ENCODE measurements around the gene PTPN23. TPM values are rescaled to one million over a fixed set of nuclear protein-coding genes. Genes with fewer than 3 reads are reported as not detected.
A peak's percentile ranks its signal among the peaks of the same experiment; 100 is the strongest.

PTPN23 gene
- total RNA-seq, 2 donors from 2014 or later = 28.5 to 301 TPM

GRCh38 chr3:47433796-47434195 is 53.0 kb downstream of the PTPN23 start:
- WGBS, 2 donors = 83 to 100% methylated on average over 3 of the region's 3 CpGs
- H3K9me3 ChIP-seq = no peaks in the 10 kb centered on the region
- intact Hi-C loops (cut with DNase I) = no loop called here

GRCh38 chr3:47434849-47435248 is 54.0 kb downstream of the PTPN23 start:
- intact Hi-C loops (cut with DNase I) = loop anchor here (5.0 kb wide), 1 partner anchor 37 kb away; no protein-coding TSS in a partner anchor
- ATAC-seq = no peak

More at GRCh38 chr3:47433796-47434195, 53.0 kb downstream of the PTPN23 start:
- Histone ChIP-seq H3K27me3 (no peaks in the 10 kb centered on the region), H3K36me3 (replicated peaks in 1 of 2; ENCODE audit: insufficient read depth in 1 of 2, low read depth in 2 of 2) (peaks cover 0 to 8% of the 10 kb centered on the region in 2 donors), H3K4me1 (peaks cover 5% of the 10 kb centered on the region), H3K4me3 (no peak overlapping the region), H3K27ac (no peak overlapping the region)
- peak in 1 of 4 donors; percentile 14 for DNase-seq
- no peak for TF ChIP-seq POLR2A (IDR thresholded peaks at IDR 0.05)
- no peak for TF ChIP-seq CTCF (IDR thresholded peaks at IDR 0.05)
- ATAC-seq = no peak

GRCh38 chr3:47436180-47436579 is 55.4 kb downstream of the PTPN23 start:
- ATAC-seq = no peak

More at GRCh38 chr3:47434849-47435248, 54.0 kb downstream of the PTPN23 start:
- H3K36me3 ChIP-seq (replicated peaks in 1 of 2; ENCODE audit: insufficient read depth in 1 of 2, low read depth in 2 of 2) = peaks cover 0 to 8% of the 10 kb centered on the region in 2 donors
- DNase-seq = peak in 1 of 4 donors; percentile 1
- H3K27me3 ChIP-seq = no peaks in the 10 kb centered on the region
- no peak overlapping the region for H3K4me3 ChIP-seq
- H3K9me3 ChIP-seq = no peaks in the 10 kb centered on the region
- H3K4me1 ChIP-seq = peaks cover 5% of the 10 kb centered on the region
- TF ChIP-seq POLR2A (IDR thresholded peaks at IDR 0.05) (no peak), CTCF (IDR thresholded peaks at IDR 0.05) (no peak)
- 90 to 97% methylated on average over 4 of the region's 4 CpGs for WGBS, 2 donors
- no peak overlapping the region for H3K27ac ChIP-seq

GRCh38 chr3:47440131-47440530 is 59.3 kb downstream of the PTPN23 start:
- peaks cover 0 to 2% of the 10 kb centered on the region in 2 donors for H3K36me3 ChIP-seq (replicated peaks in 1 of 2; ENCODE audit: insufficient read depth in 1 of 2, low read depth in 2 of 2)
- H3K27ac ChIP-seq = no peak overlapping the region
- H3K27me3 ChIP-seq = no peaks in the 10 kb centered on the region
- no peak for DNase-seq
- peaks cover 37% of the 10 kb centered on the region for H3K4me1 ChIP-seq
- H3K9me3 ChIP-seq = no peaks in the 10 kb centered on the region
- TF ChIP-seq CTCF (IDR thresholded peaks at IDR 0.05) (peak in 1 of 7 experiments; percentile 12), POLR2A (IDR thresholded peaks at IDR 0.05) (no peak)
- intact Hi-C loops (cut with DNase I) = no loop called here
- no peak for ATAC-seq
- no peak overlapping the region for H3K4me3 ChIP-seq

More at GRCh38 chr3:47436180-47436579, 55.4 kb downstream of the PTPN23 start:
- Histone ChIP-seq H3K27ac (no peak overlapping the region), H3K9me3 (no peaks in the 10 kb centered on the region), H3K27me3 (no peaks in the 10 kb centered on the region), H3K36me3 (replicated peaks in 1 of 2; ENCODE audit: insufficient read depth in 1 of 2, low read depth in 2 of 2) (peaks cover 0 to 8% of the 10 kb centered on the region in 2 donors), H3K4me1 (peaks cover 1% of the 10 kb centered on the region), H3K4me3 (no peak overlapping the region)
- no peak for DNase-seq
- intact Hi-C loops (cut with DNase I) = loop anchor here (5.0 kb wide), 1 partner anchor 36 kb away; no protein-coding TSS in a partner anchor
- TF ChIP-seq POLR2A (IDR thresholded peaks at IDR 0.05) (no peak), CTCF (IDR thresholded peaks at IDR 0.05) (no peak)
- 86% methylated on average over 5 of the region's 5 CpGs for WGBS, 2 donors

Measured in body of pancreas (tissue), 4 donors.